GM12892 (cell line): ENCODE data around the gene ZNF185.

Experiments
- POLR2A ChIP-seq: IDR thresholded peaks from 2 replicates; pipeline ENCODE4 v1.6.1; 2011; ENCODE audit warnings: low read depth, low read length, control low read depth
- POLR2AphosphoS5 ChIP-seq: IDR thresholded peaks from 2 replicates; pipeline ENCODE4 v1.6.1; 2011; ENCODE audit warnings: low read depth, low read length, control low read depth

- TF ChIP-seq POLR2A (no peak), POLR2AphosphoS5 (no peak)
Observed at GRCh38 chrX:152865232-152865920, 32.5 kb upstream of the ZNF185 start.
